Activated naive CD4-positive, alpha-beta T cell treated with anti-CD3 and anti-CD28 coated beads, Interleukin-2, amount 10 ng/mL, durations not matched to agents 7 days and 5 days (primary cell): ENCODE results near the gene BAG3.

Experiments used
- CTCF ChIA-PET: fragments of 350-600 bp; sonication (Branson Sonifier 250); formaldehyde crosslinking; loops from one replicate; lab custom pipeline; 2021; ENCODE audit warnings: antibody characterized with exemption; lab: Charles Lee
- DNase-seq: peaks from one replicate; pipeline ENCODE4 v3.0.0-alpha.2; 2020
- H3K27ac Mint-ChIP-seq: one replicate; pipeline ENCODE4 v1.8.0; 2021; ENCODE audit warnings: mild to moderate bottlenecking, moderate library complexity, mixed read lengths
- H3K27me3 Mint-ChIP-seq: one replicate; pipeline ENCODE4 v1.8.0; 2021; ENCODE audit warnings: mild to moderate bottlenecking, mixed read lengths
- H3K36me3 Mint-ChIP-seq: one replicate; pipeline ENCODE4 v1.8.0; 2021; ENCODE audit warnings: mixed read lengths
- H3K4me1 Mint-ChIP-seq: one replicate; pipeline ENCODE4 v1.8.0; 2021; ENCODE audit warnings: mixed read lengths
- H3K4me3 Mint-ChIP-seq: one replicate; pipeline ENCODE4 v1.8.0; 2021; ENCODE audit warnings: mild to moderate bottlenecking, moderate library complexity, mixed read lengths
- H3K9me3 Mint-ChIP-seq: one replicate; pipeline ENCODE4 v1.8.0; 2021; ENCODE audit warnings: mixed read lengths

Gene BAG3

DNA sequence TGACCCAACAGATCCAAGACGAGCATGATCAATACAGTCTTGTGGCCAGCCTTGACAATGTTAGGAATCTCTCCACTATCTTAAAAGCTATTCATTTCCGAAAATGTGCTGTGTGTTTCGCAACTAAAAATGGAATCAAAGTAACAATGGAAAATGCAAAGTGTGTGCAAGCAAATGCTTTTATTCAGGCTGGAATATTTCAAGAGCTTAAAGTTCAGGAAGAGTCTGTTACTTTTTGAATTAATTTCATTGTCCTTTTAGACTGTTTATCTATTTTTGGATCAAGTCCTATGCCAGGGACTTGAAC lies 30.1 kb upstream of the BAG3 start:
- Mint-ChIP-seq H3K27me3 (peaks cover 10% of the 10 kb centered on the region), H3K9me3 (no peaks in the 10 kb centered on the region), H3K4me1 (peaks cover 7% of the 10 kb centered on the region), H3K4me3 (no peak overlapping the region), H3K27ac (no peak overlapping the region), H3K36me3 (no peaks in the 10 kb centered on the region)
- no peak for DNase-seq
- CTCF ChIA-PET: interaction anchor here (0.7 kb wide), 1 partner anchor 19 kb away, joined by 3 read pairs; no protein-coding TSS in a partner anchor

DNA sequence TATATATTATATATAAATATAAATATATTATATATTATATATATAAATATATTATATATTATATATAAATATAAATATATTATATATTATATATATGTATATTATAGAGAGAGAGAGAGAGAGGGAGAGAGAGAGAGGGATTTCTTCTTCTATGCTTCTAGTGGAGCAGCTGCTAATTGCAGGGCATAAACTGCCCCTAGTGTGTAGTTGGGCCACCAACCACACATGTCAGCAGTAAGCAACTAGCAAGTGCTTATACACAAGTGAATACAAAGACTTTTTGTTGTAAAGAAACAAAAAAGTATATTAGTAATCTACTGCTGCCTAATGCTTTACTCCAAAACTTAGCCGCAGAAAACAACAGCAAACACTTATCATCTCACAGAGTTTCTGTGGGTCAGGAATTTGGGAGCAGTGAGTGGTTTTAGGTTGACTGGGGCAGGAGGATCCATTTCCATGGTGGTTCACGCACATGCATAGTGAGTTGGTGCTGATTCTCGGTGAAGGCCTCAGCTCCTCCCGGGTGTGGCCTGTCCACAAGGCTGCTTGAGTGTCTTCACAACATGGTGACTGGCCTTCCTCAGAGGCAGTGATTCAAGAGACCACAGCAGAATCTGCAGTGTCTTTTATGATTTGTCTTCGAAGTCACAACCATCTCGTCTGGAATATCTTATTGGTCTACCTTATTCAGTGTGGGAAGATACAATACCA lies 25.5 kb upstream of the BAG3 start:
- DNase-seq: no peak
- CTCF ChIA-PET: no interaction called here
- Mint-ChIP-seq H3K27me3 (peaks cover 23% of the 10 kb centered on the region), H3K9me3 (no peaks in the 10 kb centered on the region), H3K4me3 (no peak overlapping the region), H3K36me3 (no peaks in the 10 kb centered on the region), H3K27ac (no peak overlapping the region), H3K4me1 (peaks cover 4% of the 10 kb centered on the region)

DNA sequence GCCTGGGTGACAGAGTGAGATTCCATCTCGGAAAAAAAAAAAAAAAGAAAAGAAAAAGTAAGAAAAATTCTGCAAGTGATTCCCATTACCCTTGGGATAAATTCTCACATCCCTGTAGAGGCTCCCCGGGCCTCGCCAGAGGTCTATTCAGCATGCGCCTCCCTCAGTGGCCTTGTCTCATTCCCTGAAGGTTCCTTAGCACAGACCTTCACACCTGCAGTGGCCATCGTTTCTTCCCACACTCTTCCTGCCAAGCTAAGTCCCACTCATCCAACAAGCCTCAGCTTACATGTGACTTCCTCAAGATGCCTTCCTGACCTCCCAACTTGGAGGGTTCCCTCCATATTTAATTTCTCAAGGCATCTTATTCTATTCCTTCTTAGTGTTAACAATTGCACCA lies 20.9 kb upstream of the BAG3 start:
- no peaks in the 10 kb centered on the region for H3K9me3 Mint-ChIP-seq
- DNase-seq: no peak
- H3K4me3 Mint-ChIP-seq: no peak overlapping the region

DNA sequence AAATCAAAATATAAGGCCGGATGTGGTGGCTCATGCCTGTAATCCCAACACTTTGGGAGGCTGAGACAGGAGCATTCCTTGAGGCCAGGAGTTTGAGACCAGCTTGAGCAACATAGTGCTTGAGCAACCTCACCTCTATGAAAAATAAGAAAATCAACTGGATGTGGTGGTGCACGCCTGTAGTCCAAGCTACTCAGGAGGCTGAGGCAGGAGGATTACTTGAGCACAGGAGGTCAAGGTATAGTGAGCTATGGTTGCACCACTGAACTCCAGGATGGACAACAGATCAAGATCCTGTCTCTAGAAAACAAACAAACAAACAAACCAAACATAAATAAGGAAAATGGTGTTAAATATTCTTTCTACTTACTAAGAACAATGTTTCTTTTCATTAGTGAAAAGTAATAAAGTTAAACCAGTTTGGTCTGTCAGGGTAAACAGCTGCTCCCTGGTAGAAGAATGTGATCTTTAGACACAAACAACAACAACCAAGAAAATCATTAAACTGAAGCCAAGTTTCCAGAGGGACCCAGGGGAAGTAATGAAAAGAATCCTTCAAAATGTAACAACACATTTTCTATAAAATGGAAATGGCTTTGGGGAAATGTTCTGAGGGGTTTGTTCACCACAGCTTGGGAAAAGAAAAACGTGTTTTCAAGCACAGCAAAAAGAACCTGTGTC lies 17.5 kb upstream of the BAG3 start:
- H3K9me3 Mint-ChIP-seq: no peaks in the 10 kb centered on the region

More for the DNA sequence above, 20.9 kb upstream of the BAG3 start:
- Mint-ChIP-seq H3K4me1 (no peaks in the 10 kb centered on the region), H3K36me3 (no peaks in the 10 kb centered on the region), H3K27me3 (peaks cover 28% of the 10 kb centered on the region), H3K27ac (no peak overlapping the region)
- CTCF ChIA-PET: interaction anchor here (1.2 kb wide), 1 partner anchor 13 kb away, joined by 3 read pairs; no protein-coding TSS in a partner anchor

DNA sequence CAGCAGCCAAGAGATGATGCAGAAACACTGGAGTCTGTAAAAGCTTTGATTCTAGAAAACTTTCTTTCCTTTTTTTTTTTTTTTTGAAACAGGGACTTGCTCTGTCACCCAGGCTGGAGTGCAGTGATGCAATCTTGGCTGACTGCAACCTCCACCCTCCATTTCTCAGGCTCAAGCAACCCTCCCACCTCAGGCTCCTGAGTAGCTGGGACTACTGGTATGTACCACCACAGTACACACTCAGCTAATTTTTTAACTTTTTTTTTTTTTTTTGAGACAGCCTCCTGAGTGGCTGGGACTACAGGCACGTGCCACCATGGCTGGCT lies 17.0 kb upstream of the BAG3 start:
- H3K36me3 Mint-ChIP-seq: no peaks in the 10 kb centered on the region
- no peak overlapping the region for H3K4me3 Mint-ChIP-seq
- DNase-seq: no peak
- no peaks in the 10 kb centered on the region for H3K4me1 Mint-ChIP-seq
- H3K27ac Mint-ChIP-seq: no peak overlapping the region
- CTCF ChIA-PET: interaction anchor here (0.6 to 1.0 kb wide), 3 partner anchors 16 to 52 kb away, joined by 3 to 4 read pairs (median 3); no protein-coding TSS in a partner anchor
- no peaks in the 10 kb centered on the region for H3K9me3 Mint-ChIP-seq
- H3K27me3 Mint-ChIP-seq: peaks cover 8% of the 10 kb centered on the region

More for the DNA sequence above, 17.5 kb upstream of the BAG3 start:
- no peaks in the 10 kb centered on the region for H3K4me1 Mint-ChIP-seq
- H3K27me3 Mint-ChIP-seq: peaks cover 8% of the 10 kb centered on the region
- H3K36me3 Mint-ChIP-seq: no peaks in the 10 kb centered on the region
- no peak for DNase-seq
- no peak overlapping the region for H3K27ac Mint-ChIP-seq
- no peak overlapping the region for H3K4me3 Mint-ChIP-seq
- CTCF ChIA-PET: interaction anchor here (0.6 to 2.9 kb wide), 4 partner anchors 10 to 51 kb away, joined by 3 to 9 read pairs (median 4); no protein-coding TSS in a partner anchor

DNA sequence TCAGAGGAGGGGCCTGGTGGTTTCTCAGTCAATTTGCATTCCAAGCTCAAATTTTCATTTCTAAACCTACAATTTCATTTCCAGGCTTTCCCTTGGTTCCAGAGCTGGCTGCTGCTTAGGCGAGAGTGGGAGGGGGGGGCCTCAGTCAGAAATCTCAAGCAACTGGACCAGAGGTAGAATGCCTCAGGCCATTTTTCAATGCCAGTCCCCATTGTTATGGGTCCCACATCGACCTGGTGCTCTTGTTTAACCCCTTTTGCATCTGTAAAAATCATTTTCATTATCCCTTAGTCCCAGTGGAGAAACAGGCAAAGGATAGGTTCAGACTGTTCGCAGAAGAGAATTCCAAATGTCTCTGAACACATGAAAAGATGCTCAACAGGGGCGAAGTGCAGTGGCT lies 13.5 kb upstream of the BAG3 start:
- Mint-ChIP-seq H3K4me1 (peaks cover 15% of the 10 kb centered on the region), H3K9me3 (no peaks in the 10 kb centered on the region), H3K36me3 (no peaks in the 10 kb centered on the region), H3K27me3 (peaks cover 8% of the 10 kb centered on the region), H3K27ac (no peak overlapping the region), H3K4me3 (no peak overlapping the region)
- CTCF ChIA-PET: no interaction called here
- DNase-seq: no peak

DNA sequence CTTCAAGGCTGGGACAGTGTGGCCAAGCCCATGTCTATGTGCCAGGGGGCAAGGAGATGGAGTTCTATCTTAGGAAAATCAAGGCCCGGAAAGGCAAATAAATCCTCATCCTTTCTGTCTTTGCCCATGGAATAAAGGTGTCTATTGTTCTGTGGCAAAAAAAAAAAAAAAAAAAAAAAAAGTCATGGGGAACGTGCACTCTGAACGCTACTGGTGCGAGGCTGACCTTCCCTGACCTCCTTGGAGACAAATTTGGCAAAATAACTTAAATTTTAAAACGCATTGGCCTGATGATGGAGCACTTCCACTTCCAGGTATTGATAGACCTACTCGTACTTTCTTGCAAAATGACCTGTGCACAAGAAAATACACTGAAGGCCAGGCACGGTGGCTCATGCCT lies 12.2 kb upstream of the BAG3 start:
- Mint-ChIP-seq H3K9me3 (no peaks in the 10 kb centered on the region), H3K4me3 (no peak overlapping the region), H3K27me3 (peaks cover 6% of the 10 kb centered on the region), H3K27ac (no peak overlapping the region), H3K4me1 (peaks cover 24% of the 10 kb centered on the region), H3K36me3 (no peaks in the 10 kb centered on the region)
- CTCF ChIA-PET: no interaction called here
- DNase-seq: no peak

DNA sequence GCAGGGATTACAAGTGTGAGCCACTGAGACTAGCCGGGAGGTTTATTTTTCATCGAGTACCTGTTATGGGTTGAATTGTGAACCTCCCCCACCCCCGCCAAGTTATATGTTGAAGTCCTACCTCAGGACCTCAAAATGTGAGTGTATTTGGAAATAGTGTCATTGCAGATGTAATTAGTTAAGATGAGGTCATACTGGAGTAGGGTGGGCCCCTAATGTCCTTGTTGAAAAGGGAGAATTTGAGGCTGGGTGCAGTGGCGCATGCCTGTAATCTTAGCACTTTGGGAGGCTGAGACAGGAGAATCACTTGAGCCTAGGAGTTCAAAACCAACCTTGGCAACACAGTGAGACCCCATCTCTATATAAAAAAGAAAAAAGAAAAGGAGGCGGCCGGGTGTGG lies 10.8 kb upstream of the BAG3 start:
- no peaks in the 10 kb centered on the region for H3K9me3 Mint-ChIP-seq
- CTCF ChIA-PET: no interaction called here
- H3K4me1 Mint-ChIP-seq: peaks cover 24% of the 10 kb centered on the region

DNA sequence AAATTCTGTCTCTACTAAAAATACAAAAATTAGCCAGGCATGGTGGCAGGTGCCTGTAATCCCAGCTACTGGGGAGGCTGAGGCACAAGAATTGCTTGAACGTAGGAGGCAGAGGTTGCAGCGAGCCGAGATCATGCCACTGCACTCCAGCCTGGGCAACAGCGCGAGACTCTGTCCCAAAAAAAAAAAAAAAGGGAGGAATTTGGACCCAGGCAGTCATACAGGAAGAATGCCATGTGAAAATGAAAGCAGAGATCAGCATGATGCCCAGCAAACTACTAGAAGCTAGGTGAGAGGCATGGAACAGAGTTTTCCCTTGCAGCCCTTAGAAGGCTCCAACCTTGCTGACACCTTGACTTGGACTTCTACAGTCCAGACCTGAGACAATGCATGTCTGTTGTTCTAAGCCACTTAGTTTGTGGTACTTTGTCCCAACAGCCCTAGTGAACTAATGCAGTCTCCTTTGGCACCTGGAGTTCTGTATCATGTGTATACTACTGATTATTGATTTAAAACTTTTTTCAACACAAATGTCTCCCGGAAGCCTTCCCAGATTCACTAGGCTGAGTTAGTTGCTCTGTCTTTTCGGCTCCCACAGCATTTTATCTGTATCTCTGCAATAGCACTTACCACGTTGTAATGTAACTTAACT lies 10.2 kb upstream of the BAG3 start:
- no peak for DNase-seq
- Mint-ChIP-seq H3K27ac (no peak overlapping the region), H3K9me3 (no peaks in the 10 kb centered on the region), H3K36me3 (no peaks in the 10 kb centered on the region), H3K4me3 (no peak overlapping the region), H3K4me1 (peaks cover 24% of the 10 kb centered on the region), H3K27me3 (peaks cover 5% of the 10 kb centered on the region)
- CTCF ChIA-PET: no interaction called here

More for the DNA sequence above, 10.8 kb upstream of the BAG3 start:
- no peak for DNase-seq
- Mint-ChIP-seq H3K27me3 (peaks cover 4% of the 10 kb centered on the region), H3K36me3 (no peaks in the 10 kb centered on the region), H3K27ac (no peak overlapping the region), H3K4me3 (no peak overlapping the region)

DNA sequence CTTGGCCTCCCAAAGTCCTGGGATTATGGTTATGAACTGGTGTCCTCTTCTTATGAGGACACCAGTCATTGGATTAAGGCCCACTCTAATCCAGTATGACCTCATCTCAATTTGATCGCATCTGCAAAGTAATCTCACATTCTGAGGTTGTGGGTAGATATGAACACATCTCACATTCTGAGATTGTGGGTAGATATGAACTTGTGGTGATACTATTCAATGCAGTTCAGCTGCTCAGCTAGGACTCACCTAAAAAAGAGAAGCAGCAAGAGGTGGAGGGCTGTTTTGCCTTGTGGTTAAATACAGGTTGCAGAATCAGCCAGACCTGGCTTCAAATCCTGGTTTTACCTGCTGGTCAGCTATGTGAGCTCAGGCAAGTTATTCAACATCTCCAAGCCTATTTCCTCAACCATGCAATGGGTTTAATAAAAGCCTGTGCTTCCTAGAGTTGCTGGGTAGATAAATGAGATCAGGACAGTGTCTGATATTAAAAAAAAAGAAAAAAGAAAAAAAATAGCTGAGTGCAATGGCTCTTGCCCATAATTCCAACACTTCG lies 8.5 kb upstream of the BAG3 start:
- Mint-ChIP-seq H3K27ac (no peak overlapping the region), H3K27me3 (peaks cover 8% of the 10 kb centered on the region), H3K4me3 (no peak overlapping the region), H3K4me1 (peaks cover 24% of the 10 kb centered on the region), H3K9me3 (no peaks in the 10 kb centered on the region), H3K36me3 (no peaks in the 10 kb centered on the region)
- CTCF ChIA-PET: interaction anchor here (0.8 to 2.9 kb wide), 3 partner anchors 11 to 21 kb away, joined by 3 to 9 read pairs (median 3); no protein-coding TSS in a partner anchor
- no peak for DNase-seq

DNA sequence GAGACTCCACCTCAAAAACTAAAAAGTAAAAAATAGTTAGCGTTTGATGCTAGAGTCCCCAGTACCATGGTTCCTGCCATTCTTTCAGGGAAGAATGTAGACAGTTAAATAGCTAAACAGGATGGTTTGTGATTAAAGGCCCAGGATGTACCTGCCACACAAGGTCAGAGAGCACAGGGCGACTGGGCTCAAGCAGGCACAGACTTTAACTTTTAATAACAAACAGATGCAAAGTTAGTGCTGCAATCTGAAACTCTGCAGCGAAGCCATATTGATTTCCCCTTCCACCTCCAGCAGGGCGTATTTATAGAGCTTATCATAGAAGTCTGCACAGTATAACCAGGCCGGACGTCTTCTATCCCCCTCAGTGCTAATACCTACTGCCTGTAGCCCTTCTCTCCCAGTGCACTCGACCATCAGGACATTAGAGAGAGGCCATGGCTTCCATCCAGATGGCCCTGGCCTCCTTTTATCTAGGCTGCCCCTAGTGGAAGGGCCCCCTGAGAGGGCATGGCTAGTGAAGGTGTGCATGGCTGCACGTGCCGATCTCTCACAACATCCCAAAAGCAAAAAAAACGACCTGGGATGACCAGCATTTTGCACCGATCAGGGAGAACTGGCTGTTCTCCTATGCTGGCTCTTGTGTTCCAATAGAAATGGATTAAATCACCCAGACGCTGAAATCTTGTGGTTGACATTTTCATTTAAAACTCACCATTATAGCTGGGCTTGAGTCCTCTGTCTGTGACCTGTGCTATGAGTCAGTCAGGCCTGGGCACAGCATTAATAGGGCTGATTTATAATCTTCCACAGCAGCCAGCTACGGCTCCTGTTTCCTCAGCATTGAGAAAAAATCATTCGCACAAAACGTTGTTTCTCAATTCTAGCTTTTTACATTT lies 7.6 kb upstream of the BAG3 start:
- no peak overlapping the region for H3K27ac Mint-ChIP-seq
- H3K27me3 Mint-ChIP-seq: peaks cover 8% of the 10 kb centered on the region
- CTCF ChIA-PET: interaction anchor here (0.8 to 2.9 kb wide), 3 partner anchors 10 to 20 kb away, joined by 3 to 9 read pairs (median 3); no protein-coding TSS in a partner anchor
- H3K4me3 Mint-ChIP-seq: no peak overlapping the region
- no peak for DNase-seq
- H3K36me3 Mint-ChIP-seq: no peaks in the 10 kb centered on the region
- peaks cover 24% of the 10 kb centered on the region for H3K4me1 Mint-ChIP-seq
- no peaks in the 10 kb centered on the region for H3K9me3 Mint-ChIP-seq

DNA sequence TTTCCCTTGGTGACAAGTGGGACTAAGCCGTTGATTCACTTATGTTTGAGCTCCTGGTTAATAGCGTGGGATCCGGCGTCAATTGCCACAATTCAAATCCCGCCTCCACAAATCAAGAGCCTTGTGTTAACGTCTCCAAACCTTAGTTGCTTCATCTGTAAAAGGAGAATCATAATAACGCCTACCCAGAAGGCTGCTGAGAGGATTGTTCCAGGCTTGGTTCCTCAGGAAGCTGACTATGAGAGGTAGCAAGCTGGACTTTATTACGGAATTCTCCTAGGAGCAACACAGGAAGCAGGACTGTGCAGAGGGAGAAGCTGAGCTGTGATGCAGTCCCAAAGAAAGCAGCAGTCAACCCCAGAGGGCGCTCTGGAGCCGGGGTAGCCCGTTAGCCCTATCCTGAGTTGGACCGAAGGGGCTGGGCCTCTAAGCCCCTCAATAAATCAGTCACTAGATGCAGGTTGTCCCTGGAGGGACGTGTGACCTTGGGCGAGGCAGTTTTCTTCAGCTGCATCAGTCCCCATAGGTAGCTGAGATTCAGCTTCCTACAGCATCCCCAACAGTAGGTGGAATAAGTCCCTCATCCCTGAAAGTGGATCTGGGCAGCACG lies 6.9 kb upstream of the BAG3 start:
- CTCF ChIA-PET: interaction anchor here (2.9 kb wide), 1 partner anchor 12 kb away, joined by 9 read pairs; no protein-coding TSS in a partner anchor
- Mint-ChIP-seq H3K27ac (no peak overlapping the region), H3K4me1 (peaks cover 24% of the 10 kb centered on the region), H3K27me3 (peaks cover 8% of the 10 kb centered on the region), H3K4me3 (no peak overlapping the region), H3K9me3 (no peaks in the 10 kb centered on the region), H3K36me3 (no peaks in the 10 kb centered on the region)
- no peak for DNase-seq

DNA sequence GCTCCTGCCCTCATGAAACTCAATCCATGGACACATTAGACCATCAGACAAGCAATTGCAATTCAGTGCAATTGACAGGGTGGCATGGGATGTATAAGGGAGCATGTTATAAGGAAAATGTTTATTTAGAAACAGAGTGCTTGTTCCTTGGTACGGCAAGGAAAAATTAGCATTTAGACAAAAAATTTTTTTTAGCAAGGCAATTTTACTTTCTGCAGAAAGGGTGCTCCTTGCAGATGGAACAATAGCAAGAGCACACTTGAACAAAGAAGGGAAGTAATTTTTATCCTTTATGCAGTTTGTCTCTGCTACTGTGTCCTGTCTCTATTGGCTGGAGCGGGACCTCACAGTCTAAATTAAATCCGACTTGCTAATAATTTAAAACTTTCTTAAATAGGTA lies 6.2 kb upstream of the BAG3 start:
- Mint-ChIP-seq H3K27ac (no peak overlapping the region), H3K9me3 (no peaks in the 10 kb centered on the region), H3K4me3 (no peak overlapping the region), H3K4me1 (peaks cover 27% of the 10 kb centered on the region), H3K27me3 (peaks cover 8% of the 10 kb centered on the region), H3K36me3 (no peaks in the 10 kb centered on the region)
- CTCF ChIA-PET: interaction anchor here (2.9 kb wide), 1 partner anchor 13 kb away, joined by 9 read pairs; no protein-coding TSS in a partner anchor
- no peak for DNase-seq
